ENCODE data around the gene AKR1C8. TPM values are rescaled to one million over a fixed set of nuclear protein-coding genes. Genes with fewer than 3 reads are reported as not detected.

The AKR1C8 gene
- total and polyA plus RNA-seq, 10 of the 15 experiments (the other 5 are each of a cell fraction or from before 2014, with no cell fraction given), result 0.18 TPM; not detected in 9

DNA sequence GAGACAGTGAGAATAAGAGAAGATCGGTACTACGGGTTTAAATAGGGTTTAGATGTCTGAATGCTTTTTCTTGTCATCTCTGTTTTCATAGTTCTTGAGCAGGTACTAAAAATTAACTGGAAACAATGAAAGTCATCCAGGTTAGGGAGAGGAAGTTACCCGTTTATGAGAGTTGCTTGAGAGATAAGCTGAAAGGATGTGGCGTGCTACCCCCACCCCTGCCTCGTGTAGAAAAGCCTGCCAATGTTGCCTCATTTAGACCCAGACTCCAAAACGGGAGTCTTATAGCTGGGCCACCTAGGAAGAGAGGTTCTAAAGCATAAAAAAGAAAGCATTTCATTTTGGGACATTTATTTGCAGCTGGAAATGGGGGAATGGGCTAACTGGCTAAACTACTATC lies 21.8 kb upstream of the AKR1C8 start:
- POLR2A ChIA-PET, result no interaction called here
- no peaks in the 10 kb centered on the region for H3K79me2 ChIP-seq (ENCODE audit: control insufficient read depth, insufficient read depth, low read length)
- no peaks in the 10 kb centered on the region for H3K27me3 ChIP-seq (replicated peaks in 1 of 2; ENCODE audit: control insufficient read depth in 2 of 2, insufficient read depth in 2 of 2, low read length in 1 of 2)
- no peak overlapping the region for H2AFZ ChIP-seq (ENCODE audit: control insufficient read depth, low read depth, low read length)
- no peaks in the 10 kb centered on the region for H3K36me3 ChIP-seq (ENCODE audit: control insufficient read depth in 2 of 2, insufficient read depth in 2 of 2, low read length in 1 of 2)
- H4K20me1 ChIP-seq (ENCODE audit: control insufficient read depth, insufficient read depth), result no peaks in the 10 kb centered on the region
- RAD21 ChIA-PET (ENCODE audit: unreplicated experiment), result no interaction called here
- no peaks in the 10 kb centered on the region for H3K9me3 ChIP-seq (replicated peaks; ENCODE audit: control insufficient read depth, insufficient read depth, low read length)
- SMC1A ChIA-PET (ENCODE audit: uncharacterized antibody, unreplicated experiment), result no interaction called here
- ATAC-seq (no peak), FAIRE-seq (no peak), DNase-seq (ENCODE audit: low read depth, low spot score) (no peak)
- 20% methylated on average over 6 of the region's 6 CpGs for WGBS (ENCODE audit: insufficient coverage, insufficient replicate concordance, low lambda C conversion rate, missing lambda C conversion rate)
- in situ Hi-C loops (cut with MboI), result no loop called here
- no peak overlapping the region for H3K4me2 ChIP-seq (ENCODE audit: control insufficient read depth, insufficient read depth)
- CTCF ChIA-PET, result no interaction called here
- no peak overlapping the region for H3K27ac ChIP-seq (ENCODE audit: control insufficient read depth, insufficient read depth)
- no peak overlapping the region for H3K4me3 ChIP-seq
- intact Hi-C loops (cut with micrococcal nuclease; ENCODE audit: unreplicated experiment), result no loop called here
- no TSS peak for BruUV-seq (replicated peaks)
- no peak overlapping the region for H3K9ac ChIP-seq (ENCODE audit: control insufficient read depth, insufficient read depth, low read length)
- TF ChIP-seq SRF (IDR thresholded peaks at IDR 0.05; ENCODE audit: low read depth in 2 of 2, low read length in 2 of 2) (no peak), SKIL (IDR thresholded peaks at IDR 0.05; ENCODE audit: low read depth, poor library complexity, severe bottlenecking) (no peak), RBBP5 (conservative IDR thresholded peaks at IDR 0.05) (no peak), RELA (IDR thresholded peaks at IDR 0.05; ENCODE audit: borderline replicate concordance, partially characterized antibody) (no peak), SIX5 (IDR thresholded peaks at IDR 0.05; ENCODE audit: low read depth, low read length, severe bottlenecking) (no peak), EGR1 (IDR thresholded peaks at IDR 0.05; ENCODE audit: borderline replicate concordance in 1 of 2, low read depth in 2 of 2, low read length in 2 of 2) (no peak), HDGF (IDR thresholded peaks at IDR 0.05) (no peak), TBL1XR1 (IDR thresholded peaks at IDR 0.05; ENCODE audit: low read depth, low read length) (no peak), PML (IDR thresholded peaks at IDR 0.05; ENCODE audit: low read length) (no peak), MEF2B (IDR thresholded peaks at IDR 0.05; ENCODE audit: partially characterized antibody, poor library complexity, severe bottlenecking) (no peak)
- no peaks in the 10 kb centered on the region for H3K4me1 ChIP-seq (ENCODE audit: control insufficient read depth, insufficient read depth, low read length)

Data from GM12878 (cell line).